HS-27A (cell line): ENCODE results near the gene RPTOR.
"Not testable (repeated sequence)": the region's sequence is repeated elsewhere in the genome, so short reads cannot be mapped to it uniquely, and the experiment has no call there.

Experiments used
- DNase-seq: peaks from one replicate; pipeline ENCODE4 v3.0.0-alpha.2; 2012; ENCODE audit warnings: low read depth, missing footprints

Gene RPTOR

DNA sequence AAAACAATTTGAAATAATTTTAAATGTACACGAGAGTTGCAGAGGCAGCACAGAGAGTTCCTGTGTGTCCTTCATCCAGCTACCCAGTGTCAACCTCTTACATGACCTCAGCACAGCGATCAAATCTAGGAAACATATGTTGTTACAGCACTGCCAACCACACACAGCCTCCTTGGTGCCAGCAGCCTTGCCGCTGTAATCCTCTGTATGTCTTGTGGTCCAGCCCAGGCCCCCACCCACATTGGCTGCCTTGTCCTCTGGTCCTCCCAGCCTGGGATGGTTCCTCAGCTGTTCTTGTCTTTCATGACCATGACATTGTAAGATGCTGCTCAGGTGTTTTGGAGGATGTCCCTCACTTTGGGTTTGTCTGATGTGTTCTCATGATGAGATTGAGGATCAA is 178.0 kb downstream of the RPTOR start:
- no peak for DNase-seq

DNA sequence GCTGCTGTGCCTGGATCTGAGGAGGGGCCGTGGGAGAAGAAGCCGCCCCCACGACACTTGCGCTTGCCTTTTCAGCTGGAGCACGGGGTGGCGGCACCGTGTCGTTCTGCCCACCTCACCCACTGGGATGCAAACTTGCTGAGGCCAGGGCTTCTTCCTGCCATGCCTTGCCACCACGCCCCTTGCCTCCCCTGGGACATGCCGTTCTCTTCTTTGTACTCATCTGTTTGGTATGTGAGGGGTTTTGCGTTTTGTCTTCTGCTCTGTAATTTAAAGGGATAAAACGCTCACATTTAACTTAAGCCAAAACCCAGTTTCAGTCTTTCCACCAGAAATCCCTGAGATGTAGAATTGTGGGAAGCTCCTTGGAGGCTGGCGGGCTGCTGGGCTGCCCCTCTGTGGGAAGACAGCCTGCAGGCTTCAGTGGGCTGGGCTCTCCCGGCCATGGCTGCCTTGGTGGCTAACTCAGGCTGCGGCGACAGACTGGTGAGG is 180.2 kb downstream of the RPTOR start:
- peak; percentile 66 for DNase-seq

DNA sequence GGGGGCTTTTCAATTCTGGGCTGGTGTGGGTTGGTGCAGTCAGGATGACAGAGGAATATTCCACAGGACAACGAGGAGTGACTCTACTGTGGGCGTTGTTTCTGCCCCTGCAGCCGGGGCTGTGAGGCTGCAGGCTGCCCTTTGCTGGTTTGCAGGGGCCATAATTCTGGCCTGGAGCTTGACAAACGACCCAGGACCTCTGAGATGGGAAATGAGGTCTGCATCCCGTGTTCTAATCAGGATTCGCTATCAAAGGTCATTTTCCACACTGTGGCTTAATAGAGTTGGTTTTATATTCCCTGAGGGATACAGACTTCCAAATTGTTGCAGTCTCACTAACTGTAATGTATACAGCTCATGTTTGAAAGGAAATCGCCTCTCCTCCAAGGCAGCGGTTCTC is 180.9 kb downstream of the RPTOR start:
- DNase-seq, result no peak

DNA sequence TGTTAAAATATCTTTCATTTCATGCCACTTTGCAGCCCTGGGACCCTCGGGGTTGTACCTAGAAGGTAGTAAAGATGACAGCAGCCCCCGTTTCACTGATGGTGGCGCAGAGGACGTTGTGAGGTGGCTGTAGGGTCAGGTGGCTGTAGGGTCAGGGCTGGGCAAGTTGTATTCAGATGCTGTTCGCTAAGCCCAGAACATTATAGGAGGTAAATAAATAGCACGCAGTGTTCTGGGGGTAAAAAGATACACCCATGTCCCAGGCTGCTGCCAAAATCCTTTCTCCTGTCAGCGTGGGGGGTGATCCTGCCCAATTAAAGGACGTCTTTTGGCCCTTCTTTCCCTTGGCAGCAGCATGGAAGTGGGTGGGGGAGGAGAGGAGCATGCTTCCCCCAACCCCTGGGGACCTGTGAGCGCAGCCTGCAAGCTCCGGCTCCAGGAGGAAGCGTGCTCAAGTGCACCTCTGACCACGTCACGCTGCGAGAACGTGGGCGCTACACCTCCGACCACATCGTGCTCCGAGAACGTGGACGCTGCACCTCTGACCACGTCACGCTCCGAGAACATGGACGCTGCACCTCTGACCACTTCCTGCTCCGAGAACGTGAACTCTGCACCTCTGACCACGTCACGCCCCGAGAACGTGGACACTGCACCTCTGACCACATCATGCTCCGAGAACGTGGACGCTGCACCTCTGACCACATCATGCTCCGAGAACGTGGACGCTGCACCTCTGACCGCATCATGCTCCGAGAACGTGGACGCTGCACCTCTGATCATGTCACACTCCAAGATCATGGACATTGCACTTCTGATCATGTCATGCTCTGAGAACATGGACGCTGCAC is 182.1 kb downstream of the RPTOR start:
- DNase-seq, result no peak

DNA sequence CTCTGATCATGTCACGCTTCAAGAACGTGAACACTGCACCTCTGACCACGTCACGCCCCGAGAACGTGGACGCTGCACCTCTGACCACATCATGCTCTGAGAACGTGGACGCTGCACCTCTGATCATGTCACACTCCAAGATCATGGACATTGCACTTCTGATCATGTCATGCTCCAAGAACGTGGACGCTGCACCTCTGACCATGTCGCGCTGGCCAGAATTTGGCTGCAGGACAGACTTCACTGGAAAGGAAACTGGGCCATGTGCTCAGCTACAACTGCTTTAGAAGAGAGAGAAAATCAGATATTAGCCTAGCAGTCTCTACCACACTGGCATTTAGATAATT is 182.7 kb downstream of the RPTOR start:
- DNase-seq, result no peak

DNA sequence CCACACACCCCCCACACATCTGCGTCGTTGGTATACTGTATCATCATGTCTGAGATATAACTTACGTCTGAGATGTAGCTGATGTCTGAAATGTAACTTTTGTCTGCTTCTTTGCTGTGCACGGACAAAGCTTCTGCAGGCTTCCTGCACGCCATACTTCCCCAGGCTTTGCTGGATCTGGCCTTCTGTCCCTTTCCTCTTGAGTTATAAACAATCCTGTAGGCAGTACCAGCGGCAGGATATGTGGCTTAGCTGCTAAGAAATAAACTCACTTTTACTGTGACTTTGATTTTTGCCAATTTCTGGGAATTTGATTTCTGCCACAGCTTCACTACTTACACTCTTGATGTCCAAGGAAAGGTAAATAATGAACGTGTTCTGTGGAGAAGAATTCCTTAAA is 184.4 kb downstream of the RPTOR start:
- no peak for DNase-seq

DNA sequence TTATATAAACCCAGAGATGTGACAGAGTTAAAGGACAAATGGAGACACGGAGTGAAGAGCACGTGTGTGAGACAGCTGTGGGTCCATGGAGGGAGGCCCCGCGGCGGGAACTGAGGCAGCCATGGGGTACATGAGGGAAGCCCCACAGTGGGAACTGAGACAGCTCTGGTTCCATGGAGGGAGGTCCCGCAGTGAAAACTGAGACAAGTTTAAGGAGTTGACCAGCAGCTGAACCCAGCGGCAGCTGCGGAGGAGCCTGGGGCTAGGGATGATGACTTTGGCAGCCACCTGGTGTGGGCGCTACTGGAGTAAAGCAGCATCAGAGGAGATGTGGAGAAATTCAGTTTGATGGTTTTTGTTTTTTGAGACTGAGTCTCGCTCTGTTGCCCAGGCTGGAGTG is 185.1 kb downstream of the RPTOR start:
- DNase-seq, result no peak

DNA sequence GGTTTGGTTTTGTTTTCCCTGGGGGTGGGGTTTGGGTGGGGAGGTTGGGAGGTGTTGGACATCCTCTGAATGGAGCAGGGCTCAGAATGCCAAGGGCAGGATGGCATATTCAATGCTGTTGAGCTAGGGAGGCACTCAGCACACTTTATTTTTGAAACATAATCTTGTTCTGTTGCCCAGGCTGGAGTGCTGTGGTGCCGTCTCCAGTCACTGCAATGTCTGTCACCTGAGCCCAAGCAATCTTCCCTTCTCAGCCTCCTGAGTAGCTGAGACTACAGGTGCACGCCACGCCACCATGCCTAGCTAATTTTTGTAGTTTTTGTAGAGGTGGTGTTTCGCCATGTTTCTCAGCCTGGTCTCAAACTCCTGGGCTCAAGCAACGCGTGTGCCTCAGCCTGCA is 186.1 kb downstream of the RPTOR start:
- DNase-seq, result no peak

DNA sequence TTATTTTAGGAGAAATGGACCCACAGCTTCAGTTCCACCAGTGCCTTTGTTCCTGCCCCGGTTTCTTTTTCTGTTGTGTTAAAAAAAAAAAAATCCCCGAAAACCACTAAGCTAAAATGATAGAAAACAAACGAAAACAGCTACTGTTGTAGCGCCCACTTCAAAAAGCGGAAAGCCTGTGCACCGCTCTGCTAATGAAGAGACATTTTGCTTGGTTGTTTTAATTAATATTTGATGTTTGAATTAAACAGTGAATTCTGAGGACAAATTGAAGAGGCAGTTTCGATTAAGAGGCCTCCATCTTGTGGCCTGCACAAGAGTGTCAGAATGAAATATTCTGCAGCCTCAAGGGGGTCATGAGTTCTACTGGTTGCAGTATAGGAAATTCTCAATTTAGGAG is 186.7 kb downstream of the RPTOR start:
- no peak for DNase-seq

DNA sequence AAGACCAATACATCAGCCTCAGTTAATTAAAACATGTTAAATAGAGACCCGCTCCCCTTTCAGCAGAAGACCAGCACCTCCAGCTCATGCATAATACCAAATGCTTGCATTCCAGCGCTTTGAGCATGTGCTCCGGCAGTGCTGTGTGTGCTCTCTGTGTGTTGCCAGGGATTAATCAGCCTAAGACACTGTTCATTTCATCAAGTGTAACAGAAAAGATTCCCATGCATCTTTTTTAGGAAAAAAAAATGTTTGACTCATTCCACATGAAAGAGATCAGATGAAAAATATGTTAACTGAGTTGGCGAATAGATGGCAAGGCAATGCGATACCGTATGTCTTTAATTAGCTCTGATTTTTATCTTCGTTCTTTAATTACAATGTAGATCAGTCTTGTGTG is 187.6 kb downstream of the RPTOR start:
- DNase-seq, result no peak

DNA sequence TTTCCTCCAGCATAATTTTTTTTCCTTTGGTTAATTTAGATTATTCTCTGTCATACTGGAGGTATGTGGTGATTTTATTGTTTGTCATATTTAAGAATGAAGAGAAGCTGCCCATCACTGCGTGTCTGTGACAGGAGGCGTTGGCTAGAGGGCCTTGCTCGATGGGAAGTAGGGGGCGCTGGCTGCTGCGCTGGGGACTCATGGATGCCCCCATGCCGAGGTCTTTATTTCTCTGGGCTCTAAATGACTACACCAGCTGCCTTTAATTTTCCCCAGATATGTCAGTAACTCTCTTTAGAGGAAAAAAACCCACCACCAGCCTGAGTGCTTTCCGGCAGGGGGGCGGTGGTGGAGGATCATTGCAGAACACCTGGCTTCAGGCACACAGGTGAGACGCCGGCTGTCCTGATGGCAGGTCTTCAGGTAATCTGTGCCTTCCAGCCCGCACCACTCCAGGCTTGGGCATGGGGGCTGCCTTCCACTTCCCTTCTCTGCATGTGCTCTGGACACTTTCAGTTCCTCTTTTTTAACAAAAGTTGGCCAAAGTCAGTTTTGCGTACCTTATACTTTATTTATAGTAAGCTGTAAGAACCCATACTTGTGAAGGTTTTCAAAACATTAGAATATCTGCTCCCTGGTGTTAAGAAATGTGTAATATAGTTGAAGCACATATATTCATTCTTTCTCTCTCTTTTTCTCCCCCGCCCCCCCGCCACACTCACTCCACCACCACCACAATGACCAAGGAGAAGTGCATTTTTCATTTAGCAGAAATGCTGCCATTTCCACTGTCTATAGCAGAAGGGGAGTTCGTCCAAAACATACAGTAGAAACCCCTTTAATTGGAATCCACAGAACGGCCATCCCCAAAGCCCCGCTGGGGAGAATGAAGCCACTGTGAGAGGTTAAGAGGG is 192.7 kb downstream of the RPTOR start:
- no peak for DNase-seq

DNA sequence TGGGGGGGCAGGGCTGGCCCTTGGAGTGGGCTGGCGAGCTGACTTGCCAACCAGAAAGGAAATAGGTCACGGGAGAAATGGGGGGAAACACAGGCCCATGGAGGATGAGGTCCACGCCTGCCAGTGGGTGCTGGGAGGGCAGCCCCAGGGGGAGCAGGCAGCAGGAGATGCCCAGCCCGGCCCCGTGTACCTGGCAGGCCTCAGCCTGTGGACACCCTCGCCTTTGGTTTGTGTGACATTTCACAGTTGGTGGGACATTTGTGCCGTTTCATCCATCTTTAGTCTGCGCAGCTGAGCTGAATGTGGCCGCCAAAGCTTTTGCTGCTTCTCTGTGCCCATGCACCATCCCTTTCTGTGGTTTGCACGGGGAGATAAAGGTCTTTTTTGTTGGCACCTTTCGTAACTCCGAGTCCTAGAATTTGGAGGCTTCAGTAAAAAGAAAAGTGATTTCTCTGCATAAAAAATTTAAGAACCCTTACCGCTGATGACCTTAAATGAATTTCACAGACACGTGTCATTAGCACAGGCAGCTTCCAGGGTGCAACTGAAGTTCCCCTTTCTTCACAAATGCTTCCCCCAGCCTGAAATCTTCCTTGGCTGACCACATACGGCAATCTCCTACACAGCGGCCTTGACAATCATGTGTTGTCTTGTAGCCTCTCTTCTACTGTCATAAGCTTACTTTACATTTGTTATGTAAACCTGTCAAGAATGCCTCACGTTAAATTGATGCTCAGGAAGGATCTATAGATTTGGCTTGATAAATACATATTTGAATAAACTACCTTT is 193.6 kb downstream of the RPTOR start:
- no peak for DNase-seq

DNA sequence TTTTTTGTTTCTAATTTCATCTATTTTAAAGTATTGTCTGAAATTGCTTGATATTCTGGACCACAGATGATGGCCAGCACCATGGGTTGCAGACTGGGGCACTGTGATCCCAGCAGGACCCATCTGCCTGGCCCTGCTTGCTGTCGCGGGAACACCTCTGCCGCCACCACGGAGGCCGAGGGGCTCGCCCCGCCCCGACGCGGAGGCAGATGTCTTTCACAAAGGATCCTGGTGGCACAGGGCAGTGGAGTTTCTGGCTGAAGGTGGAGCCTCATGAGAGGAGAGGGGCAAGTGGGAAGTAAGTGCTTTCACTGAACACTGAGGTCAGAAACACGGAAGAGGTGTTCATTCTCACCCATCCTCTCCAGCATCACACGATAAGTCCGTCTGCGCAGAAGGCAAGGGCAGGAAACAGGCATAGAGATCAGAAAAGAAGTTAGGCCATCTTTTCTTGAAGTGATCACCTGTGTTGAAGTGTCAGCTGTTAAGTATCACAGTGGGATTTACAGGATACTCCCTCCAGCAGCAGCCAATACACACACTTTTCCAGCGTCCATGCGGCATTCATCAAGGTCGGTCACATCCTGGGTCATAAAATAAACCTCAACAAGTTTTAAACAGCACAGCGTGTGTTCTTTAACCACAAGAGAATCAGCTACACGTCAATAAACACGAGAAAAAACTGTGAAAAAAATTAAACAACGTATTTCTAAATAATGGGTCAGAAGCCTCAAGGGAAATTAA is 194.5 kb downstream of the RPTOR start:
- no peak for DNase-seq

DNA sequence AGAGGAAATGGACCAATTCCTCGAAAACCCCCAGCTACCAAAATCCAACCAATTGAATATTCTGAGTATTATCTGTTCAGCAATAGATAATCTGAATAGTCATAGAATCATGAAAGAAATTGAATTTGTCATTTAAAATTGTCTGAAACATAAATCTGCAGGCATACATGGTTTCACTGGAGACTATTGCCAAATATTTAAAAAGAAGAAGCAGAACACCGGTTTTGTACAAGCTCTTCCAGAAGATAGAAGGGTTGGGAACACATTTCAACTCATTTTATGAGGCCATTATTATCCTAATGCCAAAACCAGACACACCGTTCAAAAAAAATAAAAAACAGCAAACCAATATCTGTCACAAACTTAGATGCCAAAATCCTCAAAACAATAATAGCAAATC is 195.5 kb downstream of the RPTOR start:
- DNase-seq, result no peak

DNA sequence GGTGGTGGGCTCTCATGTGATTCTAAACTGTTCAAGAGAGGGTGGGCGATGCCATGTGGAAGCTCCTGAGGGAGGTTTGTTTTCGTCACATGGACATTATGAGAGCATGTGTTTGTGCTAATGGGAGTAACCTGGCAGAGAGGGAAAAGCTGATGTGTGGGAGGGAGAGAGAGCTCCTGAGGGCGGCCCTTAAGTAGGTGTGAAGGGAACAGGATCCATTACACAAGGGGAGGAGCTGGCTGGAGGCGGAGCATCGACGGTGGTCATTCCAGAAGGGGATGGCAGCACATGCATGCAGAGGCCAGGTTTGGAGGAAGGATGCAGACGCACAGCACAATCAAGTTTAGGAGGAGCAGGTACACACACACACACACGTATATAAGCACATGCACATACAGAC is 197.5 kb downstream of the RPTOR start:
- no peak for DNase-seq

DNA sequence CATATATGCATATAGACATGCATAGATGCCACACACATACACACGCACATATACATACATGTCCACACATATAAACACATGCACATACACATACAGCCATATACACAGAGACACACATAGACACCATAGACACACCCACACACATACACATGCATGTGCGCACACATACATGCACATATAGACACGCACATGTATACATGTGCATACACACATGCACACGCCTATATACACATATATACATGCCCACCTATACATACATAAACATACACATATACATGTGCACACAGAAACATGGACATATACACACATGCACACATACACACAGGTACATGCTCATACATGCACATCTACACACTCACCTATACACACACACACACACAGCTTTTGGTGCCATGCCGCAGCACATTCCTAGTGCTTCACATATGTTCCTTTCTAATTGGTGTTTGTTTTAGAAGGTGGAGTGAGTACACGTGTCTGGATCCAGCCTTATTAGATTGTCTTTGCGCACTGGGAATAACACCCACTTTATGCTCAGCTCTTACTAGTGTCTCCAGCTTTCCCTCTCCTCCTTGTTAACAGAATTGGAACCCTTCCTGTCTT is 198.0 kb downstream of the RPTOR start:
- no peak for DNase-seq

DNA sequence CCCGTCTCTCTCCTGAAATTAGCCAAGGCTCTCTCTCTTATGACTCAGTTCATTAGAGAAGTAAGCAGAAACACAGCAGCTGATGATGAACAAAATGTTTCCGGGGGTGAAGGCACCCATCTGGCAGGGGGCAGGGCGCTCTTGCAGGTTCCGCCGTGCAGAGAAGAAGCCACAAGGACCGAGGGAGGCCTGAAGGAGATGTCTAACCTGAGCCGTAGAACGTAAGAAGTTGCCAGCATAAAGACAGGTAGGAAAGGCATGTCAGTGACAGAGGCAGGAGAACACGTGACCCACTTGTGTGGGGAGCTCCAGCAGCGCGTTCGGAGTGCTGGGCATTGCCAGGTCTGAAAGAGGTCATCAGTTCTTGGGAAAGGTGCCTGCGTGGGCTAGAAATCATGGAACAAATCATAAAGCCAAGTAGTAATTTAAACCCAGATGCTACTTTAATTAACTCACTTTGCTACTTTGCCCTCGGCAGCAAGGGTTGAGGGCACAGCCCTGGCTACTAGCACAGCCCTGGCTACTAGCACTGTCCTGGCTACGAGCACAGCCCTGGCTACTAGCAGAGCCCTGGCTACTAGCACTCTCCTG is 198.6 kb downstream of the RPTOR start:
- no peak for DNase-seq

DNA sequence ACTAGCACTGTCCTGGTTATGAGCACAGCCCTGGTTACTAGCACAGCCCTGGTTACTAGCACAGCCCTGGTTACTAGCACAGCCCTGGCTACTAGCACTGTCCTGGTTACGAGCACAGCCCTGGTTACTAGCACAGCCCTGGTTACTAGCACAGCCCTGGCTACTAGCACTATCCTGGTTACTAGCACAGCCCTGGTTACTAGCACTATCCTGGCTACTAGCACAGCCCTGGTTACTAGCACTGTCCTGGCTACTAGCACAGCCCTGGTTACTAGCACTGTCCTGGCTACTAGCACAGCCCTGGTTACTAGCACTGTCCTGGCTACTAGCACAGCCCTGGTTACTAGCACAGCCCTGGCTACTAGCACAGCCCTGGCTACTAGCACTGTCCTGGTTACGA is 199.3 kb downstream of the RPTOR start:
- DNase-seq, result not testable (repeated sequence)

DNA sequence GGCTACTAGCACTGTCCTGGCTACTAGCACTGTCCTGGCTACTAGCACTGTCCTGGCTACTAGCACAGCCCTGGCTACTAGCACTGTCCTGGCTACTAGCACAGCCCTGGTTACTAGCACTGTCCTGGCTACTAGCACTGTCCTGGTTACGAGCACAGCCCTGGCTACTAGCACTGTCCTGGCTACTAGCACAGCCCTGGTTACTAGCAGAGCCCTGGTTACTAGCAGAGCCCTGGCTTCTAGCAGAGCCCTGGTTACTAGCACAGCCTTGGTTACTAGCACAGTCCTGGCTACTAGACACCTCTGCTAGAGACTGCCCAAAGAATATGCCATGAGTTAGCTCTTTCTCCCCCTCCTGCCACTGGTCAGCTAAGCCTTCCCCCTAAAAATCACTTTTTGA is 200.1 kb downstream of the RPTOR start:
- not testable (repeated sequence) for DNase-seq

DNA sequence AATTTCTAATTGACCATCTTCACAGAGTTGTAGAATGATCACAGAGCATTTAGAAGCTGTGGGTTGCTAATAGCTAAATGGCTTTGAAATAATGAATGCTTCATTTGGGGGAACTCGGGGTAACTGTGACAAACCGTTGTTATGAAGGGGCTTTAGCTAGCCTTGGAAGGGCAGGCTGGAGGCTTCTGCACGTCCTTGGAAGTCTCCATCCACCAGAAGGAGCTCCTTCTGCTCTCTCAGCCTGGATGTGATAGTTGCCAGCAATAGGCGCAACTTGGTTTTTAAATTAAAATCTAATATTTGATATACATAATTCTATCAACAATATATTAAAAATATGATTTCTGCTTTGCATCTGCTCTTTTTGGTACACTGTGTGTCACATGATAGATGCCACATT is 200.5 kb downstream of the RPTOR start:
- no peak for DNase-seq
